ENCODE measurements around the gene GLIS2.

GRCh38 chr16:4332623-4333307 lies 16.9 kb downstream of the GLIS2 start:
- TF ChIP-seq CTCF (IDR thresholded peaks at IDR 0.05) (no peak), POLR2A (IDR thresholded peaks at IDR 0.05) (no peak)

All from vagina (tissue), 2 donors.